GM18507 (cell line): ENCODE measurements around the gene NUCB1.
"Not testable (repeated sequence)": the region's sequence is repeated elsewhere in the genome, so short reads cannot be mapped to it uniquely, and the experiment has no call there.

Experiments used
- DNase-seq: peaks from one replicate; pipeline ENCODE4 v3.0.0; 2011; ENCODE audit warnings: low read depth; ENCODE audit not compliant: insufficient read length; ENCODE audit errors: extremely low spot score
- FAIRE-seq: peaks from 2 replicates; lab custom pipeline; 2011; peaks lifted over from hg19 to GRCh38; lab: Jason Lieb, UNC

The NUCB1 gene

GRCh38 chr19:48899781-48900476 is at the start of gene NUCB1:
TSS of gene NUCB1 (plus strand) at chr19:48900312. CDS start at chr19:48900797, 485 bp downstream.
- FAIRE-seq (peak; percentile 99), DNase-seq (peak; percentile 97)

GRCh38 chr19:48852292-48852691 is 47.8 kb upstream of the NUCB1 start:
- FAIRE-seq = no peak
- DNase-seq = no peak

- no peak for FAIRE-seq
Measured at GRCh38 chr19:48853483-48853882, 46.6 kb upstream of the NUCB1 start.

GRCh38 chr19:48854103-48854502 is 46.0 kb upstream of the NUCB1 start:
- DNase-seq = no peak
- no peak for FAIRE-seq

More at GRCh38 chr19:48853483-48853882, 46.6 kb upstream of the NUCB1 start:
- no peak for DNase-seq

GRCh38 chr19:48856921-48857320 is 43.2 kb upstream of the NUCB1 start:
- FAIRE-seq (no peak), DNase-seq (no peak)

- FAIRE-seq (peak; percentile 51), DNase-seq (no peak)
Measured at GRCh38 chr19:48858984-48859710, 41.0 kb upstream of the NUCB1 start.

- DNase-seq (peak; percentile 52), FAIRE-seq (peak; percentile 81)
Measured at GRCh38 chr19:48859711-48860572, 40.2 kb upstream of the NUCB1 start.

- no peak for FAIRE-seq
- no peak for DNase-seq
Measured at GRCh38 chr19:48861313-48861712, 38.8 kb upstream of the NUCB1 start.

GRCh38 chr19:48862827-48863226 is 37.3 kb upstream of the NUCB1 start:
- no peak for DNase-seq
- no peak for FAIRE-seq

- no peak for DNase-seq
- no peak for FAIRE-seq
Measured at GRCh38 chr19:48866692-48867091, 33.4 kb upstream of the NUCB1 start.

GRCh38 chr19:48867123-48867745 is 32.9 kb upstream of the NUCB1 start:
- FAIRE-seq (no peak), DNase-seq (no peak)

- FAIRE-seq (no peak), DNase-seq (no peak)
Measured at GRCh38 chr19:48867746-48868113, 32.4 kb upstream of the NUCB1 start.

- FAIRE-seq (no peak), DNase-seq (no peak)
Measured at GRCh38 chr19:48868114-48868886, 31.8 kb upstream of the NUCB1 start, which contains the start of gene PLEKHA4. TSS of gene PLEKHA4 (minus strand) at chr19:48868617. CDS start at chr19:48867620, 997 bp downstream.

- FAIRE-seq (no peak), DNase-seq (no peak)
Measured at GRCh38 chr19:48870048-48870447, 30.1 kb upstream of the NUCB1 start.

GRCh38 chr19:48871471-48872181 is 28.5 kb upstream of the NUCB1 start:
- DNase-seq, FAIRE-seq: not testable (repeated sequence)

GRCh38 chr19:48872182-48872883 is 27.8 kb upstream of the NUCB1 start, which contains the start of gene PPP1R15A:
TSS of gene PPP1R15A (plus strand) at chr19:48872421. CDS start at chr19:48873234, 813 bp downstream.
- FAIRE-seq = peak; percentile 99
- peak; percentile 87 for DNase-seq

- peak; percentile 72 for FAIRE-seq
Measured at GRCh38 chr19:48872884-48873475, 27.1 kb upstream of the NUCB1 start.

More at GRCh38 chr19:48872884-48873475, 27.1 kb upstream of the NUCB1 start:
- DNase-seq = no peak
